Heart right ventricle (tissue), 16 donors: ENCODE results near the gene TCERG1. TPM values are rescaled to one million over a fixed set of nuclear protein-coding genes. Genes with fewer than 3 reads are reported as not detected.
A peak's percentile ranks its signal among the peaks of the same experiment; 100 is the strongest.

Experiments
- ATAC-seq, 8 donors: fragments of 200-7000 bp; cut with Tn5 transposase; one replicate each; pipeline ENCODE4 v1.9.1; 2020; ENCODE audit warnings: mild to moderate bottlenecking in 8 of 8, moderate library complexity in 8 of 8, moderate number of reproducible peaks in 1 of 8
- DNase-seq, 2 donors: peaks; one replicate each; pipeline ENCODE4 v3.0.0-alpha.2; 2020
- H3K27ac ChIP-seq, 10 donors: fragments of 200-600 bp; sonication (generic) in 2 of 10; one replicate each; pipeline versions ENCODE4 v1.5.0 to v1.8.0; 2020 to 2022; ENCODE audit warnings: mild to moderate bottlenecking in 3 of 10
- H3K27me3 ChIP-seq, 7 donors: fragments of 200-600 bp; one replicate each; pipeline ENCODE4 v1.8.0; 2021 to 2022; ENCODE audit warnings: mild to moderate bottlenecking in 2 of 7
- H3K36me3 ChIP-seq, 9 donors: fragments of 200-600 bp; sonication (generic) in 1 of 9; one replicate each; pipeline versions ENCODE4 v1.5.0 to v1.8.0; 2020 to 2022; ENCODE audit warnings: mild to moderate bottlenecking in 2 of 9
- H3K4me1 ChIP-seq, 9 donors: fragments of 200-600 bp; sonication (generic) in 1 of 9; one replicate each; pipeline versions ENCODE4 v1.5.0 to v1.8.0; 2020 to 2022; ENCODE audit warnings: mild to moderate bottlenecking in 4 of 9
- H3K4me3 ChIP-seq, 10 donors: fragments of 200-600 bp; sonication (generic) in 2 of 10; one replicate each; pipeline versions ENCODE4 v1.5.0 to v1.8.0; 2020 to 2022; ENCODE audit warnings: mild to moderate bottlenecking in 7 of 10, moderate library complexity in 2 of 10
- H3K9me3 ChIP-seq, 11 donors: fragments of 200-600 bp in 10 of 11; sonication (generic) in 2 of 11; one replicate each; pipeline versions ENCODE4 v1.5.0 to v1.8.0; 2013 to 2022; ENCODE audit warnings: mild to moderate bottlenecking in 2 of 11, control low read depth in 1 of 11, moderate library complexity in 1 of 11
- WGBS, 2 donors: extraction: QIAGEN DNeasy Blood & Tissue Kit; methylation state at CpG; one replicate each; pipeline ENCODE4 v1.1.7; 2013; ENCODE audit warnings: inconsistent platforms in 1 of 2; 5-methylcytosine and 5-hydroxymethylcytosine counted together
- intact Hi-C, 10 donors: fragments of 100-400 bp; cut with DNase I; formaldehyde crosslinking; loops; one replicate each; pipeline versions ENCODE4 v1.11.1 to v1.14.2; 2022
- polyA plus RNA-seq, 2 donors: library from polyadenylated mRNA; stranded (reverse); fragments of 200-250 nt; gene quantifications; one replicate each; pipeline ENCODE4 v1.2.3, GENCODE V29; 2013
- total RNA-seq, 10 donors: library from RNA; stranded (reverse); fragmentation: NEBNext Ultra II Directional in 3 of 10; extraction: Animal tissue kit (Norgen Biotek cat#: 25700) in 3 of 10; gene quantifications; one replicate each; pipeline versions ENCODE4 v1.2.1 to v1.2.4, GENCODE V29; 2021 to 2023
- TF ChIP-seq, protein P1 (sequence below), 9 donors: fragments of 200-600 bp; sonication (generic) in 2 of 9; IDR thresholded peaks; one replicate each; pipeline versions ENCODE4 v1.5.0 to v1.8.0; 2021 to 2022; ENCODE audit warnings: antibody characterized with exemption in 9 of 9, mild to moderate bottlenecking in 5 of 9, moderate library complexity in 1 of 9
- donor health status: Arrhythmogenic right ventricular cardiomyopathy.
- donor health status: ischemic (EF 13 %, LVEDD 7.1; RV severe dilation, severe dysfunction).
- donor health status: healthy with polysubstance abuse.
- donor health status: DM: no; HTN: yes; CAD: no.
- donor health status: DM: no; HTN: no; CAD: no.
- donor health status: ischemic (EF 25% LVEDD 6.9; RV normal size, moderate dysfunction).
- donor health status: ischemic (EF 25% LVEDD 5.7; RV mildly dilated, moderate dysfunction).
- donor health status: healthy.
- donor health status: DM: yes; HTN: yes; CAD: no.
- donor health status: Ischemic cardiomyopathy.
- donor health status: ischemic (EF 35%, LVEDD 5.7; RV mildly dilated, moderate dysfunction).
- donor health status: nonischemic (EF 11% LVEDD 7.7; RV severe dilation, severe dysfunction).
- donor health status: DM: yes; HTN: yes; CAD: no.
- donor health status: PGD.
- donor health status: ischemic (EF 29% LVEDD 5.4; RV normal size, mild dysfunction).
- donor health status: nonischemic (EF 23%, LVEDD 6.1; RV moderate dilation, normal function).

Gene TCERG1
- total and polyA plus RNA-seq, 12 donors = 11.2 to 59.2 (median 21.1) TPM

DNA sequence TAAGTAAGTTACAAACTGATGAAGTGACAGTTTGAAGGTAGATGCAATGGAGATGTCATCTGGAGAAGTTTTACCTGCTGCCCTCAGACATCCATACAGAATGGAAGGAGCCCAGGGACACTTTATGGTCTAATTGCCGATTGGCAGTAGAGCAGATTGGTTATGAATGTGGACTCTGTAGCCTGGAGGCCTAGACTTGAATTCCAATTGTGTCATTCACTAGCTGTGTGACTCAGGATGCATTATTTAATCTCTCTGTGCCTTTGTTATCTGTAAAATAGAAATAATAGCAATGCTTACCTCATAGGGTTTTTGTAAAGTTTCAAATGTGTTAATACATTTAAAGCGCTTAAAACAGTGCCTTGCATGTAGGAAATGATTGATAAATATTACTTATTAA lies 5.2 kb upstream of the TCERG1 start:
- 78 to 85% methylated on average over 2 of the region's 2 CpGs for WGBS, 2 donors
- DNase-seq (no peak), ATAC-seq (no peak)
- Histone ChIP-seq H3K27me3 (peaks cover 0 to 21% (median 6%) of the 10 kb centered on the region in 7 donors), H3K9me3 (no peaks in the 10 kb centered on the region), H3K27ac (no peak overlapping the region), H3K36me3 (no peaks in the 10 kb centered on the region), H3K4me1 (peaks cover 0 to 5% (median 0%) of the 10 kb centered on the region in 9 donors), H3K4me3 (no peak overlapping the region)
- intact Hi-C loops = loop anchor here in 1 of 10 donors (10.0 kb wide), 1 partner anchor 237 kb away; the partner anchor contains the start of gene RBM27
- TF ChIP-seq, protein P1, sequence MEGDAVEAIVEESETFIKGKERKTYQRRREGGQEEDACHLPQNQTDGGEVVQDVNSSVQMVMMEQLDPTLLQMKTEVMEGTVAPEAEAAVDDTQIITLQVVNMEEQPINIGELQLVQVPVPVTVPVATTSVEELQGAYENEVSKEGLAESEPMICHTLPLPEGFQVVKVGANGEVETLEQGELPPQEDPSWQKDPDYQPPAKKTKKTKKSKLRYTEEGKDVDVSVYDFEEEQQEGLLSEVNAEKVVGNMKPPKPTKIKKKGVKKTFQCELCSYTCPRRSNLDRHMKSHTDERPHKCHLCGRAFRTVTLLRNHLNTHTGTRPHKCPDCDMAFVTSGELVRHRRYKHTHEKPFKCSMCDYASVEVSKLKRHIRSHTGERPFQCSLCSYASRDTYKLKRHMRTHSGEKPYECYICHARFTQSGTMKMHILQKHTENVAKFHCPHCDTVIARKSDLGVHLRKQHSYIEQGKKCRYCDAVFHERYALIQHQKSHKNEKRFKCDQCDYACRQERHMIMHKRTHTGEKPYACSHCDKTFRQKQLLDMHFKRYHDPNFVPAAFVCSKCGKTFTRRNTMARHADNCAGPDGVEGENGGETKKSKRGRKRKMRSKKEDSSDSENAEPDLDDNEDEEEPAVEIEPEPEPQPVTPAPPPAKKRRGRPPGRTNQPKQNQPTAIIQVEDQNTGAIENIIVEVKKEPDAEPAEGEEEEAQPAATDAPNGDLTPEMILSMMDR (IDR thresholded peaks at IDR 0.05) = no peak

DNA sequence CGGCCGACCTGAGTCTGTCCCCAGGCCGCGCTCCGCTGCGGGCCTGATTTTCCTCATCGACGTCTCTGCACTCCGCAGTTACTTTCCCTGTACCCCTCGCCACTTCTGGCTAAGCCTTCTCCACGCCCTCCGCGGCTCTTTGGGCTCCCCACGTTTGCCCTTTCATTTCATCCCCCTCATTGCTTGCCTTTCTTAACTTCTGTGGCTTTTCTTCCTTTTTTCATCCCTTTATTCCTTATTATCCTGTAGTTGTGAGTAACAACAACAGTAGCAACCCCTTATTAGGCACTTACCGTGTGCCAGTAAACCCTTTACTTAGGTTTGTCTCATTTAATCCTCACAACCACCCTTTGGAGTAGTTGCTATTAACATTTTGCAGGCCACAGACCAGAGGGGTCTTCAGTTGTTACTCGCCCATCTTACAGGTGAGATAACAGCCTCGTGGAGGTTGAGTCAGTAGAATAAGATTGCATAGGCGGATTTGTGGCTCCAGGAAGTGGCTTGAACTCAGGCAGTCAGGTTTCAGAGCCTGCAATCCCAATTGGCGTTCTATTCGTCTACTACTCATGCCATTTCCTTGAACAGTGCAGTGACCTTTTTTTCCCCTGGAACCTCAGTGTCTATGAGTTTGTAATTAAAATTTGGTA lies 724 bp downstream of the TCERG1 start:
- Histone ChIP-seq H3K36me3 (no peaks in the 10 kb centered on the region), H3K9me3 (no peaks in the 10 kb centered on the region), H3K27ac (peak overlapping the region; percentile 46 to 96 (median 86)), H3K27me3 (no peaks in the 10 kb centered on the region), H3K4me1 (peaks cover 4 to 45% (median 29%) of the 10 kb centered on the region in 9 donors), H3K4me3 (peak overlapping the region; percentile 66 to 99 (median 94))
- intact Hi-C loops = loop anchor here in 1 of 10 donors (10.0 kb wide), 1 partner anchor 243 kb away; the partner anchor contains the start of gene RBM27
- ATAC-seq (no peak), DNase-seq (peak in 1 of 2 donors; percentile 7)
- WGBS, 2 donors = 1 to 2% methylated on average over 20 of the region's 20 CpGs
- TF ChIP-seq, protein P1 (IDR thresholded peaks at IDR 0.05) = no peak

DNA sequence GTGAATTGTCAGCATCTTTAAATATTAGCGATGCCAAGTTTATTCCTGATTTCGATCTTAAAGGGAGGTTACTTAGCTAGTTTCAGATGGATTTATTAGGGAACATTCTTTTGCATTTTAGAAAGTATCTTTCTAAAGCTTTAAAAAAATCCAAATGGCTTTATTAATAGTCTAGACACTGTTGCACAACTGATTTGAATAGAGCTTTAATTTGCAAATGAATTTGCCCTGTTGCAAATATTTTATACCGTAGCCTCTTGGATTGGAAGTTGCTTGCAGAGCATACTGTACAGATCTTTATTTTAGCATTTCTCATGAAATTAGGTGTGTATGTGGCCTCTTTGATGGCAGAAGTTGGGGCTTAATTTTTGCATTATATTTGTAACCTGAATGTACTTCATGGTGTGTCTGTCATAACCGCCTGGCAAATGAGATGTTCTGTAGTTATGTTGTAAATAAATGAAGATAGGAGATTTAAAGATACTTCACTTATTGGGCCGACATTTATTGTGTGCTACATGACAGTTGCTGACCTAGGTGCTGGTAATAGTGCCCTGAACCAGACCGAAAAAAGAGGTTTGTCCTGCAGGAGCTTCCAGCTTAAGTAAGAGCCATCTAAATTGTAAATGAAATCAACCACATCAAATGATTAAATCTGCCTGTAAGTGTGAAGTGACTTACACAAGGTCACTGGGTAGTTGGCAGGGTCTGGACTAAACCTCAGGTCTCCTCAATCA lies 1.8 kb downstream of the TCERG1 start:
- 73 to 74% methylated on average over 6 of the region's 6 CpGs for WGBS, 2 donors
- Histone ChIP-seq H3K4me3 (peak overlapping the region in 5 of 10 donors; percentile 66 to 92 (median 80)), H3K27me3 (no peaks in the 10 kb centered on the region), H3K9me3 (no peaks in the 10 kb centered on the region), H3K36me3 (no peaks in the 10 kb centered on the region), H3K4me1 (peaks cover 4 to 52% (median 29%) of the 10 kb centered on the region in 9 donors), H3K27ac (no peak overlapping the region)
- no peak for ATAC-seq
- DNase-seq = no peak
- TF ChIP-seq, protein P1 (IDR thresholded peaks at IDR 0.05) = no peak
- intact Hi-C loops = loop anchor here in 1 of 10 donors (10.0 kb wide), 1 partner anchor 244 kb away; the partner anchor contains the start of gene RBM27

DNA sequence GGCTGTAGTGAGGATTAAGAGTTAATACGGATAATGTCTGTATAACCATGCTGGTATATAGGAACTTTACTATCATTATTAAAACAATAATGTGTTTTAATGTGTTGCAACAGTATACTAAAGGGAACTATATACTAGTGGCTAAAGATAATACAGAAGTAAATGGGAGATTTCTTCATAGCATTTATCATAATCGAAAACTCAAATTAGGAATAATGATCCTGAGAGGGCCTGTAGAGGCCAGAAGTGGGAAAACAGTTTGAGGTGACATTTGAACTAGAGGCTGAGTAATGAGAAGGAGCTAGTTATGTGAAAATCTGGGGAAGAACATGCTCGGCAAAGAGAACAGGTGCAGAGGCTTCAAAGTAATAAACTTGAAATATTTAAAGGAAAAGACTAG lies 2.9 kb downstream of the TCERG1 start:
- H3K9me3 ChIP-seq = no peaks in the 10 kb centered on the region
- H3K27ac ChIP-seq = no peak overlapping the region
- H3K4me3 ChIP-seq = no peak overlapping the region
- intact Hi-C loops = no loop called here
- no peak for ATAC-seq
- H3K36me3 ChIP-seq = peaks cover 0 to 8% (median 0%) of the 10 kb centered on the region in 9 donors
- no peaks in the 10 kb centered on the region for H3K27me3 ChIP-seq
- WGBS, 2 donors = 76 to 81% methylated on average over 3 of the region's 3 CpGs
- no peak for DNase-seq
- TF ChIP-seq, protein P1 (IDR thresholded peaks at IDR 0.05) = no peak
- H3K4me1 ChIP-seq = peaks cover 4 to 52% (median 29%) of the 10 kb centered on the region in 9 donors
